T-helper 2 cell treated with Interferon-gamma antibody and Interleukin-4, amounts not matched to agents 100 ng/mL and 5 ng/mL, for 36 hours (primary cell): ENCODE results near the gene PRX. TPM values are rescaled to one million over a fixed set of nuclear protein-coding genes. Genes with fewer than 3 reads are reported as not detected.
"Not testable (repeated sequence)": the region's sequence is repeated elsewhere in the genome, so short reads cannot be mapped to it uniquely, and the experiment has no call there.

Source experiments
- intact Hi-C: fragments of 100-400 bp; cut with micrococcal nuclease; formaldehyde crosslinking; loops from one replicate; pipeline ENCODE4 v1.15.1; 2023
- total RNA-seq: library from RNA; stranded (reverse); gene quantifications from 2 replicates; pipeline ENCODE4 v1.2.3, GENCODE V29; 2022

PRX gene
- total RNA-seq, 1 donor from 2014 or later = 0.77 TPM

GRCh38 chr19:40393894-40394815 lies 19.0 kb downstream of the PRX start:
- intact Hi-C loops = no loop called here

- intact Hi-C loops = no loop called here
Measured at GRCh38 chr19:40392894-40393517, 20.2 kb downstream of the PRX start.

GRCh38 chr19:40392123-40392522 lies 21.1 kb downstream of the PRX start:
- intact Hi-C loops = no loop called here

- intact Hi-C loops = no loop called here
Measured at GRCh38 chr19:40390084-40390742, 23.0 kb downstream of the PRX start, which contains the start of gene HIPK4. Gene HIPK4 (minus strand): TSS chr19:40390181. CDS start chr19:40389902, 279 bp downstream.

GRCh38 chr19:40389404-40390083 lies 23.6 kb downstream of the PRX start:
- intact Hi-C loops = no loop called here

GRCh38 chr19:40388481-40388880 lies 24.7 kb downstream of the PRX start:
- intact Hi-C loops = no loop called here

GRCh38 chr19:40387155-40387554 lies 26.0 kb downstream of the PRX start:
- intact Hi-C loops = no loop called here

GRCh38 chr19:40383668-40384248 lies 29.4 kb downstream of the PRX start:
- intact Hi-C loops = no loop called here

- intact Hi-C loops = no loop called here
Measured at GRCh38 chr19:40381321-40381720, 31.9 kb downstream of the PRX start.

- intact Hi-C loops = no loop called here
Measured at GRCh38 chr19:40380199-40381037, 32.8 kb downstream of the PRX start.

GRCh38 chr19:40379446-40380198 lies 33.6 kb downstream of the PRX start:
- intact Hi-C loops = no loop called here

GRCh38 chr19:40378509-40378908 lies 34.7 kb downstream of the PRX start:
- intact Hi-C loops = no loop called here

GRCh38 chr19:40377876-40378385 lies 35.2 kb downstream of the PRX start:
- intact Hi-C loops = no loop called here

GRCh38 chr19:40376286-40376862 lies 36.8 kb downstream of the PRX start:
- intact Hi-C loops = no loop called here

GRCh38 chr19:40374084-40374483 lies 39.1 kb downstream of the PRX start:
- intact Hi-C loops = no loop called here

- intact Hi-C loops = no loop called here
Measured at GRCh38 chr19:40371802-40372122, 41.4 kb downstream of the PRX start.

GRCh38 chr19:40370997-40371801 lies 42.0 kb downstream of the PRX start:
- intact Hi-C loops = no loop called here

GRCh38 chr19:40370253-40370652 lies 42.9 kb downstream of the PRX start:
- intact Hi-C loops = not testable (repeated sequence)
